PC-9 (cell line): ENCODE results near the gene ADAMTSL1. TPM values are rescaled to one million over a fixed set of nuclear protein-coding genes. Genes with fewer than 3 reads are reported as not detected.

ENCODE experiments used
- BruUV-seq: library from RNA; stranded (reverse); fragments of 400-500 nt; replicated peaks from 2 replicates; lab custom pipeline; 2021; lab: Mats Ljungman, UMichigan
- CTCF ChIA-PET: fragments of 300-600 bp; sonication (Branson Sonifier 250); formaldehyde crosslinking; loops from one replicate; lab custom pipeline; 2022; ENCODE audit warnings: antibody characterized with exemption; lab: Charles Lee
- POLR2A ChIA-PET: fragments of 300-600 bp; sonication (Branson Sonifier 250); formaldehyde crosslinking; loops from one replicate; lab custom pipeline; 2022; ENCODE audit warnings: antibody characterized with exemption; ENCODE audit not compliant: unreplicated experiment; lab: Charles Lee
- DNase-seq, 2 experiments: peaks; one replicate each; pipeline versions ENCODE4 v3.0.0 to v3.0.0-alpha.2; 2015 to 2022; ENCODE audit warnings: mixed read lengths in 1 of 2
- H2AFZ ChIP-seq: fragments of 200-600 bp; sonication (generic); 2 replicates; pipeline ENCODE4 v1.8.1; 2017; ENCODE audit warnings: antibody characterized with exemption
- H3F3A ChIP-seq: fragments of 200-600 bp; sonication (generic); 2 replicates; pipeline ENCODE4 v1.8.1; 2017; ENCODE audit warnings: antibody characterized with exemption, mild to moderate bottlenecking, low read depth; ENCODE audit not compliant: insufficient read depth
- H3K27ac ChIP-seq: fragments of 200-600 bp; sonication (generic); 2 replicates; pipeline ENCODE4 v1.6.1; 2016; ENCODE audit warnings: mixed run types
- H3K27me3 ChIP-seq: fragments of 200-600 bp; sonication (generic); 2 replicates; pipeline ENCODE4 v1.6.1; 2016; ENCODE audit warnings: low read depth, mixed run types; ENCODE audit not compliant: insufficient read depth
- H3K36me3 ChIP-seq: fragments of 200-600 bp; sonication (generic); 2 replicates; pipeline ENCODE4 v1.6.1; 2016; ENCODE audit warnings: low read depth, mixed run types
- H3K4me1 ChIP-seq: fragments of 200-600 bp; sonication (generic); replicated peaks from 2 replicates; pipeline ENCODE4 v1.6.1; 2016; ENCODE audit warnings: mixed run types; ENCODE audit not compliant: insufficient read depth
- H3K4me2 ChIP-seq: fragments of 200-600 bp; sonication (generic); 2 replicates; pipeline ENCODE4 v1.6.1; 2017; ENCODE audit warnings: mixed run types
- H3K4me3 ChIP-seq: fragments of 200-600 bp; sonication (generic); 2 replicates; pipeline ENCODE4 v1.6.1; 2016; ENCODE audit warnings: mixed run types
- H3K79me2 ChIP-seq: fragments of 200-600 bp; sonication (generic); 2 replicates; pipeline ENCODE4 v1.6.1; 2017; ENCODE audit warnings: low read depth, mixed run types
- H3K9me2 ChIP-seq: fragments of 200-600 bp; sonication (generic); 2 replicates; pipeline ENCODE4 v1.8.1; 2017; ENCODE audit warnings: mild to moderate bottlenecking; ENCODE audit not compliant: insufficient read depth
- H3K9me3 ChIP-seq: fragments of 200-600 bp; sonication (generic); 2 replicates; pipeline ENCODE4 v1.8.1; 2016; ENCODE audit warnings: low read depth; ENCODE audit not compliant: insufficient read depth
- H4K20me1 ChIP-seq: fragments of 200-600 bp; sonication (generic); 2 replicates; pipeline ENCODE4 v1.8.1; 2017; ENCODE audit not compliant: insufficient read depth
- EZH2 ChIP-seq: fragments of 200-600 bp; sonication (generic); IDR thresholded peaks from 2 replicates; pipeline ENCODE4 v1.8.0; 2017; ENCODE audit warnings: antibody characterized with exemption, low read depth
- intact Hi-C: fragments of 100-400 bp; cut with micrococcal nuclease; formaldehyde crosslinking; loops from one replicate; pipeline ENCODE4 v1.10.0; 2022; ENCODE audit not compliant: unreplicated experiment
- total RNA-seq: library from RNA; stranded (reverse); gene quantifications from 2 replicates; pipeline ENCODE4 v1.2.3, GENCODE V29; 2021
- TF ChIP-seq, protein P1 (sequence below): fragments of 200-600 bp; sonication (generic); conservative IDR thresholded peaks from 2 replicates; pipeline ENCODE4 v1.6.1; 2017; ENCODE audit warnings: mixed run types, antibody characterized with exemption, mild to moderate bottlenecking, moderate library complexity

The ADAMTSL1 gene
- total RNA-seq, 1 experiment from 2014 or later: not detected

DNA sequence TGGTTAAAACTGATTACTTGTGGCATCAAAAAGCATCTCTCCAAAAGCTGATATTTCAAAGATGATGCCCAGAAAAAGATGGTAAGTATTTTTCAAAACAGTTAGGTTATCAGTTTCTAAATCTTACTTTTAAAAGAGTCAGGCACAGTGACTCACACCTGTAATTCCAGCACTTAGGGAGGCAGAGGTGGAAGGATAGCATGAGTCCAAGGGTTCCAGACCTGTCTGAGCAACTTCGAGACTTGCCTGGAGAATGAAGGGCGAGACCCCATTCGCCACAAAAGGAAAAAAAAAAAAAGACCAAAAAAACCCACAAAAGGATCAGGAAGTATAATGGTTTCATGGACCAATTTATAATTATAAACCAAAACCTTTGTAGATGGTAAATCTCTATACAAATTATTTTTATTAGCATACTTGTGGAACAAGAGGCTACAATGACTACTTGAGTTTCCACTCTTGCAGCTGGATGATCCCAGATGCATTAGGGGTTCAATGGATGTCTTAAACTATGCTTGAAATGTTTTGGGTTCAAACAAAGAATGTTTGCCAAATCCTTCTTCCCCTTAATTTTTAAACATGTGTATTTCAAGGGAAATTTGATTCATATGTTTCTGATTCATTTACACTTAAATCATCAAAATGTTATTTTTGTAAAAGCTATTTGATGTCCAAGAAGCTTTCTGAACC, 96.1 kb downstream of the ADAMTSL1 start:
- H3F3A ChIP-seq: no peaks in the 10 kb centered on the region
- no peaks in the 10 kb centered on the region for H3K9me2 ChIP-seq
- no peaks in the 10 kb centered on the region for H3K36me3 ChIP-seq
- POLR2A ChIA-PET: no interaction called here
- no peaks in the 10 kb centered on the region for H3K4me1 ChIP-seq
- no peaks in the 10 kb centered on the region for H4K20me1 ChIP-seq
- H3K27ac ChIP-seq: no peak overlapping the region
- no peaks in the 10 kb centered on the region for H3K79me2 ChIP-seq
- no peak overlapping the region for H3K4me2 ChIP-seq
- no peaks in the 10 kb centered on the region for H3K9me3 ChIP-seq
- no peaks in the 10 kb centered on the region for H3K27me3 ChIP-seq
- no TSS peak for BruUV-seq
- no peak for TF ChIP-seq EZH2
- TF ChIP-seq, protein P1, sequence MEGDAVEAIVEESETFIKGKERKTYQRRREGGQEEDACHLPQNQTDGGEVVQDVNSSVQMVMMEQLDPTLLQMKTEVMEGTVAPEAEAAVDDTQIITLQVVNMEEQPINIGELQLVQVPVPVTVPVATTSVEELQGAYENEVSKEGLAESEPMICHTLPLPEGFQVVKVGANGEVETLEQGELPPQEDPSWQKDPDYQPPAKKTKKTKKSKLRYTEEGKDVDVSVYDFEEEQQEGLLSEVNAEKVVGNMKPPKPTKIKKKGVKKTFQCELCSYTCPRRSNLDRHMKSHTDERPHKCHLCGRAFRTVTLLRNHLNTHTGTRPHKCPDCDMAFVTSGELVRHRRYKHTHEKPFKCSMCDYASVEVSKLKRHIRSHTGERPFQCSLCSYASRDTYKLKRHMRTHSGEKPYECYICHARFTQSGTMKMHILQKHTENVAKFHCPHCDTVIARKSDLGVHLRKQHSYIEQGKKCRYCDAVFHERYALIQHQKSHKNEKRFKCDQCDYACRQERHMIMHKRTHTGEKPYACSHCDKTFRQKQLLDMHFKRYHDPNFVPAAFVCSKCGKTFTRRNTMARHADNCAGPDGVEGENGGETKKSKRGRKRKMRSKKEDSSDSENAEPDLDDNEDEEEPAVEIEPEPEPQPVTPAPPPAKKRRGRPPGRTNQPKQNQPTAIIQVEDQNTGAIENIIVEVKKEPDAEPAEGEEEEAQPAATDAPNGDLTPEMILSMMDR: no peak
- CTCF ChIA-PET: no interaction called here
- no peak for DNase-seq
- H3K4me3 ChIP-seq: no peak overlapping the region
- intact Hi-C loops: no loop called here
- H2AFZ ChIP-seq: no peak overlapping the region

DNA sequence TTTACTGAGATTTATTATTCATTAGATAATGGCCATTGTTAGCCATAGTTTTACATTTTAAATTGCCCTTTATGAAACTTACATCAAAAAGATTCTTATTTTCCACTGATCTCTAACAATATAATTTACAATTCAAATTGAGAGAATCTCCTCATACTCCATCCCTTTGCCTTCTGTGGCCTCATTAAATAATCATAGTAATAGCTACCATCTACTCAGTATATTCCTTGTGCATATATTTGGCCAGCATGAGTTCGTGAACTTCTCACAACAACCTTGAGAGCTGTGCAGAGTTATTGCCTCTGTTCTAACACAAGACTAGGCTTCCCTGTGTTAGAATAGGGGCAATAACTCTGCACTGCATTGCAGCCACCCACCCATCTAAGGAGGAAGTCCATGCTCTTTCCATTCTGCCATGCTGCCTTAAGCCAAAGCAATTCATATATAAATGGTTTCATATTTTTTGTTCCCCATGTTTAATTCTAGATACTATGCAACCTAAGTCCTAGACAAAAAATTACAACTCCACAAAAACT, 99.1 kb downstream of the ADAMTSL1 start:
- no peak overlapping the region for H3K4me2 ChIP-seq
- no peaks in the 10 kb centered on the region for H3F3A ChIP-seq
- no peaks in the 10 kb centered on the region for H3K36me3 ChIP-seq
- H4K20me1 ChIP-seq: no peaks in the 10 kb centered on the region
- H3K9me2 ChIP-seq: no peaks in the 10 kb centered on the region
- no peaks in the 10 kb centered on the region for H3K9me3 ChIP-seq
- no peaks in the 10 kb centered on the region for H3K27me3 ChIP-seq
- H3K79me2 ChIP-seq: no peaks in the 10 kb centered on the region
- H3K4me3 ChIP-seq: no peak overlapping the region
- ChIA-PET CTCF (no interaction called here), POLR2A (no interaction called here)
- H3K4me1 ChIP-seq: no peaks in the 10 kb centered on the region
- intact Hi-C loops: no loop called here
- no peak overlapping the region for H2AFZ ChIP-seq
- no TSS peak for BruUV-seq
- DNase-seq: no peak
- H3K27ac ChIP-seq: no peak overlapping the region
- TF ChIP-seq, protein P1: no peak
- no peak for TF ChIP-seq EZH2

DNA sequence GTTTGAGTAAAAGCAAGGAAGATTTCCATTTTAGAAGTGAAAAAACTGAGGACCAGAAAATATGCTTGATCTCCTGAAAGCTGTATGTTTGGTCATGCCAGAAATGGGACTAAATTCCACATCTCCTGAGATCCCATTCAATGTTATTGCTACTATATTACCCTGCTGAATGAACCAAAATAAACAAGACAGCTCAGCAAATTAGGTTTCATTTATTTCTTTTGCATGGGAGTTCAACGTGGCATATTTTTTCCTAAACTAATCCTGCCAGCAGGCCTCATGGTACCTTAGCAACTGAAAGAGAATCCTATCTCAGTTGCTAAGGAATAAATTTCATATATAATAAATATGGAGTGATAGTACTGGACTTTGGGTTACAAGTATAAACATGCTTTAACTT, 101.7 kb downstream of the ADAMTSL1 start:
- H3F3A ChIP-seq: no peaks in the 10 kb centered on the region
- no peak overlapping the region for H3K4me3 ChIP-seq
- no peaks in the 10 kb centered on the region for H4K20me1 ChIP-seq
- no peaks in the 10 kb centered on the region for H3K4me1 ChIP-seq
- POLR2A ChIA-PET: no interaction called here
- CTCF ChIA-PET: no interaction called here
- no peaks in the 10 kb centered on the region for H3K9me2 ChIP-seq
- H3K4me2 ChIP-seq: no peak overlapping the region
- no TSS peak for BruUV-seq
- DNase-seq: no peak
- H3K27ac ChIP-seq: no peak overlapping the region
- H3K36me3 ChIP-seq: no peaks in the 10 kb centered on the region
- no peak overlapping the region for H2AFZ ChIP-seq
- no peaks in the 10 kb centered on the region for H3K27me3 ChIP-seq
- no peaks in the 10 kb centered on the region for H3K79me2 ChIP-seq
- TF ChIP-seq, protein P1: no peak
- TF ChIP-seq EZH2: no peak
- H3K9me3 ChIP-seq: no peaks in the 10 kb centered on the region
- intact Hi-C loops: no loop called here
